CD4-positive, alpha-beta T cell treated with Interleukin-10 for 1 hour (primary cell): ENCODE measurements around the gene PAPSS2.
A peak's percentile ranks its signal among the peaks of the same experiment; 100 is the strongest.
"Not testable (repeated sequence)": the region's sequence is repeated elsewhere in the genome, so short reads cannot be mapped to it uniquely, and the experiment has no call there.

Experiments
- DNase-seq: peaks from one replicate; pipeline ENCODE4 v3.0.0-alpha.2; 2020

Gene PAPSS2

GRCh38 chr10:87643920-87644319 is 15.8 kb upstream of the PAPSS2 start:
- DNase-seq, result no peak

GRCh38 chr10:87644500-87644899 is 15.2 kb upstream of the PAPSS2 start:
- not testable (repeated sequence) for DNase-seq

- no peak for DNase-seq
Measured at GRCh38 chr10:87646192-87646909, 13.3 kb upstream of the PAPSS2 start.

GRCh38 chr10:87646935-87647334 is 12.7 kb upstream of the PAPSS2 start:
- DNase-seq, result no peak

GRCh38 chr10:87650838-87651589 is 8.7 kb upstream of the PAPSS2 start:
- DNase-seq, result no peak

GRCh38 chr10:87651801-87652200 is 7.9 kb upstream of the PAPSS2 start:
- no peak for DNase-seq

GRCh38 chr10:87652261-87652660 is 7.4 kb upstream of the PAPSS2 start:
- DNase-seq, result no peak

GRCh38 chr10:87654212-87654611 is 5.5 kb upstream of the PAPSS2 start:
- DNase-seq, result no peak

GRCh38 chr10:87656431-87657072 is 3.1 kb upstream of the PAPSS2 start:
- DNase-seq, result peak; percentile 51

GRCh38 chr10:87657371-87657770 is 2.3 kb upstream of the PAPSS2 start:
- no peak for DNase-seq

- no peak for DNase-seq
Measured at GRCh38 chr10:87658321-87658795, 1.3 kb upstream of the PAPSS2 start.

- DNase-seq, result no peak
Measured at GRCh38 chr10:87658858-87659555, 671 bp upstream of the PAPSS2 start.

- DNase-seq, result no peak
Measured at GRCh38 chr10:87660484-87661133, 931 bp downstream of the PAPSS2 start.

GRCh38 chr10:87661861-87662785 is 2.4 kb downstream of the PAPSS2 start:
- no peak for DNase-seq

GRCh38 chr10:87664276-87664701 is 4.6 kb downstream of the PAPSS2 start:
- no peak for DNase-seq

- no peak for DNase-seq
Measured at GRCh38 chr10:87667493-87667892, 7.8 kb downstream of the PAPSS2 start.

GRCh38 chr10:87668324-87669074 is 8.8 kb downstream of the PAPSS2 start:
- DNase-seq, result no peak

- no peak for DNase-seq
Measured at GRCh38 chr10:87669752-87670151, 10.1 kb downstream of the PAPSS2 start.

- DNase-seq, result no peak
Measured at GRCh38 chr10:87670586-87670985, 10.9 kb downstream of the PAPSS2 start.

- DNase-seq, result no peak
Measured at GRCh38 chr10:87671139-87671815, 11.6 kb downstream of the PAPSS2 start.
